ENCODE data around the gene LAMA3. TPM values are rescaled to one million over a fixed set of nuclear protein-coding genes. Genes with fewer than 3 reads are reported as not detected.

The LAMA3 gene
- total RNA-seq, 1 donor from 2014 or later = 9.4 TPM

GRCh38 chr18:23824669-23825068 is 135.4 kb downstream of the LAMA3 start:
- H3K27me3 Mint-ChIP-seq = peaks cover 15% of the 10 kb centered on the region
- no peaks in the 10 kb centered on the region for H3K9me3 Mint-ChIP-seq
- H3K27ac Mint-ChIP-seq = no peak overlapping the region
- no peaks in the 10 kb centered on the region for H3K36me3 Mint-ChIP-seq
- DNase-seq (ENCODE audit: extremely low spot score, unreplicated experiment) = no peak
- TF ChIP-seq CTCF (conservative IDR thresholded peaks at IDR 0.05) = no peak
- H3K4me3 Mint-ChIP-seq = no peak overlapping the region
- no peaks in the 10 kb centered on the region for H3K4me1 Mint-ChIP-seq (ENCODE audit: unreplicated experiment)

GRCh38 chr18:23825496-23825895 is 136.2 kb downstream of the LAMA3 start:
- H3K27ac Mint-ChIP-seq = no peak overlapping the region
- no peak for DNase-seq (ENCODE audit: extremely low spot score, unreplicated experiment)
- H3K36me3 Mint-ChIP-seq = no peaks in the 10 kb centered on the region
- no peaks in the 10 kb centered on the region for H3K4me1 Mint-ChIP-seq (ENCODE audit: unreplicated experiment)
- no peaks in the 10 kb centered on the region for H3K9me3 Mint-ChIP-seq
- no peak for TF ChIP-seq CTCF (conservative IDR thresholded peaks at IDR 0.05)
- H3K4me3 Mint-ChIP-seq = no peak overlapping the region
- peaks cover 15% of the 10 kb centered on the region for H3K27me3 Mint-ChIP-seq

GRCh38 chr18:23825978-23826405 is 136.7 kb downstream of the LAMA3 start:
- H3K27me3 Mint-ChIP-seq = peaks cover 15% of the 10 kb centered on the region

GRCh38 chr18:23826850-23827620 is 137.8 kb downstream of the LAMA3 start:
- no peak for DNase-seq (ENCODE audit: extremely low spot score, unreplicated experiment)
- Mint-ChIP-seq H3K27ac (no peak overlapping the region), H3K4me1 (ENCODE audit: unreplicated experiment) (no peaks in the 10 kb centered on the region), H3K9me3 (no peaks in the 10 kb centered on the region), H3K4me3 (no peak overlapping the region), H3K27me3 (peaks cover 15% of the 10 kb centered on the region), H3K36me3 (no peaks in the 10 kb centered on the region)
- TF ChIP-seq CTCF (conservative IDR thresholded peaks at IDR 0.05) = no peak

More at GRCh38 chr18:23825978-23826405, 136.7 kb downstream of the LAMA3 start:
- H3K27ac Mint-ChIP-seq = no peak overlapping the region
- TF ChIP-seq CTCF (conservative IDR thresholded peaks at IDR 0.05) = no peak
- no peaks in the 10 kb centered on the region for H3K4me1 Mint-ChIP-seq (ENCODE audit: unreplicated experiment)
- no peaks in the 10 kb centered on the region for H3K9me3 Mint-ChIP-seq
- no peak overlapping the region for H3K4me3 Mint-ChIP-seq
- DNase-seq (ENCODE audit: extremely low spot score, unreplicated experiment) = no peak
- no peaks in the 10 kb centered on the region for H3K36me3 Mint-ChIP-seq

GRCh38 chr18:23827681-23828080 is 138.4 kb downstream of the LAMA3 start:
- H3K27ac Mint-ChIP-seq = no peak overlapping the region
- no peaks in the 10 kb centered on the region for H3K36me3 Mint-ChIP-seq
- H3K4me3 Mint-ChIP-seq = no peak overlapping the region
- H3K9me3 Mint-ChIP-seq = no peaks in the 10 kb centered on the region
- H3K4me1 Mint-ChIP-seq (ENCODE audit: unreplicated experiment) = no peaks in the 10 kb centered on the region
- TF ChIP-seq CTCF (conservative IDR thresholded peaks at IDR 0.05) = no peak
- no peak for DNase-seq (ENCODE audit: extremely low spot score, unreplicated experiment)
- peaks cover 15% of the 10 kb centered on the region for H3K27me3 Mint-ChIP-seq
